EH (cell line): ENCODE results near the gene PNKP.

Experiments
- DNase-seq: peaks from one replicate; pipeline ENCODE4 v3.0.0-alpha.2; 2015; ENCODE audit warnings: low read depth

The PNKP gene

DNA sequence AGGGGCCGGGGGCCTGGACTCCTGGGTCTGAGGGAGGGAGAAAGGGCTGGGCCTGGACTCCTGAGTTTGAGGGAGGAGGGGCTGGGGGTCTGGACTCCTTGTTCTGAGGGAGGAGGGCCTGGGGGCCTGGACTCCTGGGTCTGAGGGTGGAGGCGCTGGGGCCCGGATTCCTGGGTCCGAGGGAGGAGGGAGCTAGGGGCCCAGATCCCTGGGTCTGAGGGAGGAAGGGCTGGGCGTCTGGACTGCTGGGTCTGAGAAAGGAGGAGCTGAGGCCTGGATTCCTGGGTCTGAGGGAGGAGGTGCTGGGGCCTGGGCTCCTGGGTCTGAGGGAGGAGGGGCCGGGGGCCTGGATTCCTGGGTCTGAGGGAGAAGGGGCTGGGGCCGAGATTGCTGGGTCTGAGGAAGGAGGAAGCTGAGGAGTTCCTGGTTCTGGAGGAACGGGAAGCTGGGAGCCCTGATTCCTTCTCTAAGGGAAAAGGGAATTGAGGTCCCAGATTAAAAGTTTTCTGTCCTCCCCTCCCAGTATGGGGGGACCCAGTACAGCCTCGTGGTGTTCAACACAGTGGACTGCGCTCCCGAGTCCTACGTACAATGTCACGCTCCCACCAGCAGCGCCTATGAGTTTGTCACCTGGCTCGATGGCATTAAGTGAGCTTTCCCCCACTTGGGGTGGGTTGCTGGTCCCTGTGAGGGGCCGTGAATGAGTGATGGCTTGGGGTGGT is 48.6 kb downstream of the PNKP start:
- DNase-seq: no peak

DNA sequence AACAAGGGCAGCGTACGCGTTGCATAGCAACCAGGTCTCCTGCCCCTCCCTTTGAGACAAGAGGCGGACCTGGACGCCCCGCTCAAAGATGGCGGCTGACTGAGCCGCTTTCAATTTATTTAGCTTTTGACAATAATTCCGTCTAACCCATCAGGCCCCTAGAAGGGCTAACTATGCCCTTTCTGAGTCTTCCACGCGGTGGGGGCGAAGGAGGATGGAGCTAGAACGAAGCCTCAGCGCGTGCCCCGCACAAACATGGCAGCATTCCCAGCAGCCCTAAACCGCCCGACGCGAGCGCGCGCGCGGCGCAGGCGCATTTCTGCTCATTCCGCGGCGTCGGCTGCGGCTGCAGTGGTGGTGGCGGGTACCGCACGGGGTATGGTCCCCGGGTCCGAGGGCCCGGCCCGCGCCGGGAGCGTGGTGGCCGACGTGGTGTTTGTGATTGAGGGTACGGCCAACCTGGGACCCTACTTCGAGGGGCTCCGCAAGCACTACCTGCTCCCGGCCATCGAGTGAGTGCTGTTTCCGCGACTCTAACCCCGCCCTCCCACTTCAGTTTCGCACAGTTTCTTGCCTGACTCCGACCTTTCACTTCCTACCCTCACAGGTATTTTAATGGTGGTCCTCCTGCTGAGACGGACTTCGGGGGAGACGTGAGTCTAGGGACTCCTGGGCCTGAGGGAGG is 49.3 kb downstream of the PNKP start, which contains the start of gene MED25:
MED25 (plus strand) TSS at position 326 of the 685 bp plus-strand sequence; CDS start at position 379, 53 bp downstream.
- DNase-seq: peak; percentile 85

DNA sequence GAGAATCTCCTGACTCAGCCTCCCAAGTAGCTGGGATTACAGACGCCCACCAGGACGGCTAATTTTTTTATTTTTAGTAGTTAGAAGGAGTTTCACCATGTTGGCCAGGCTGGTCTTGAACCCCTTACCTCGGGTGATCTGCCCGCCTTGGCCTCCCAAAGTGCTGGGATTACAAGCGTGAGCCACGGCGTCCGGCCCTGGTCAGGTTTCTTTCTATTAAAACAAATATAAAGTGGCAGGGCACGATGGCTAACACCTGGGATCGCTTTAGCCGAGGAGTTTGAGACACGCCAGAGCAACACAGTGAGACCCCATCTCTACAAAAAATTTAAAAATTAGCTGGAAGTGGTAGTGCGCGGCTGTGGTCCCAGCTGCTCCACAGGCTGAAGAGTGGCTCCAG is 50.8 kb downstream of the PNKP start:
- DNase-seq: no peak

DNA sequence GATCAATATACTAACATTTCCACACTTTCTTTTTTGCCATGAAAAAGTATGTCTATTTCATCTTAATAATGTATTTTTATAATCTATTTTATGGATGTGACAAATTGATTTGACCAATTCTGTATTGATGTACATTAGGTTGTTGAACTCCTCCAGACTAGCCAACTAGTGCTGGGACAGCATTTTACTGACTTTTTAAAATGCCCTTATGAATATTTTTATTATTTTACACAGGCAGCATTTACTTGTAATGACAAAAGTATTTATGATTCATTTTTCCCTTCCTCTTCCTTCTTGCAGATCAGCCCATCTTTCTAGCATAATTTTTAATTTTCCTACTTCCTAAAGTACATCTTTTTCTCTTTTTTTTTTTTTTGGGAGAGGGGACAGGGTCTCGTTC is 53.4 kb downstream of the PNKP start:
- no peak for DNase-seq

DNA sequence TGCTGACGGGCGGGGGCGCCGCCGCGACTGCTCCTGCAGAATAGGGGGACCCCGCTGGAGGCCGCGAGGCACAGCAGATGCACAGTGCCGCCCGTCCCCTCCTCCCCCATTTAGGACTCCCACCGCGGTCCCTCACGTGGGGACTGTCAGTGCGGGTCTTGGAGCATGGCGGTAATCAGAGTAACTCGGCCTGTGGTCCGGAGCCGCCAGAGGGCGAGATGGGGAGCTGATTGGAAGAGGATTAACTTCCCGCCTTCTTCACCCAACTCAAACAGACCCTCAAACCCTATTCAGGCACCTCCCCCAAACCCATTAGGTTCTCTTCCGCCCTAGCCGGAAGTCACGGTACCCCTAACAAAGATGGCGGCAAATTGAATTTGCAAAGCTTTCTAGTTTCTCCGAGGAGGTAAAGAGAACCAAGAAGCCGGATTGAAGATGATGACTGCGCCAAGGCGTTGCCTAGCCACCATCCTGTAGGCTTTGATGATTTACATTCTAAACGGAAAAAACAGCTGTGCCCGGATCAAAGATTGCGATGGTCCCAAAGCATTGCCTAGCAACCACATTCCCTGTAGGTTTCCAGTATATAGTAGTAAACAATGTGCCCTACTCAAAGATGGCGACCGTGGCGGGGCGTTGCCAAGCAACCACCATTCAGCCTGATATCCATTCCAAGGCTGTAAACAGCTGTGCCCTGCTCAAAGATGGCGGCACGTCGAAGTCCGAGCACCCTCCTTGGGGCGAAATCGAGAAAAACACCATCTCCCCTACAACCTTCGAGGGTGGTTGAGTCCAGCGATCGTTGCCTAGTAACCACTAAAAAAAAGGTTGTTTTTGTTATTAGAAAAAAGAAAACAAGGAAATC is 54.1 kb downstream of the PNKP start, which contains the start of gene FUZ:
FUZ (minus strand) TSS at position 296 of the 865 bp plus-strand sequence; CDS start at position 110, 186 bp downstream.
- DNase-seq: peak; percentile 99

DNA sequence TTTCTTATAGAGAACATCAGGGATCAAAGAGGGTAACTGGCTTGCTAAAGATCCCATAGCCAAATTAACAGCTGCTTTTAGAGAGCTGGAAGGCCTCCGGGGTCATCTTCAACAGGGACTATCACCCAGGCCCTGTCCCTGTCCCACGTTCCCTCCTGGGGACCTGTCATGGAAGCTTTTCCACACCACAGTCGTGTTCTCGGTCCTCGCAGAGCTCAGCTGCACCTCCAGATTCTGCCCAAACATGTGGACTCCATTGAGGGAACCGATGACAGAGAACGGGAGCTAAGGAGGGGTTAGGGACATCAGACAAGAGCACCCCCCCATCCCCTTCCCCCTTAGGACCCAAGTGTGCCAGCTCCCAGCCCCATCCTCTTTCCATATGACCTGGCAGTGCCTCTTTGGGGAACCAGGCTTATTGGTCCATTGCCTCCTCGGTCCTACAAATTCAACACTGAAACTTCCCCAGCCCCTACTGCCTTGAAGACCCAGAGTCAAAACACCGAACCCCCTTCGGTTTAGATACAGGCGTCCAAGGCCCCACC is 54.9 kb downstream of the PNKP start:
- no peak for DNase-seq

DNA sequence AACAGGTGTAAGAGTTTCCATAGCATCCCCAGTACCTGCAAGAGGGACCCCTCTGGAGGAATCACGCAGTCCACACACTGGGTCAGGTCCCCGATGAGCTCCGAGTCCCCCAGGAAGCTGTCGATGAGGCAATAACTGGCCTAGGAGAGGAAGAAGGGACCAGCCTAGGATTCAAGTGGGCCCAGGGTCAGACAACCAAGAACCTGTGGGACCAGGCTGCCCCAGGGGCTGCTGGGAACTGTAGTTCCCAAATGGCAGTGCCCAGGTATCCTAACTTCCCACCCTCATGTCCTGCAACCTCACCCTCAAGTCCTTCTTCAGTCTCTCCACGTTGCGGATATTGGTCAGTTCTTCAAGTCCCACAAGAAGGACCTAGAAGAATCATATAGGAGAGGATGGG is 56.0 kb downstream of the PNKP start:
- DNase-seq: no peak
